ENCODE results near the gene BAD.

The BAD gene

GRCh38 chr11:64296236-64296635 is 11.8 kb upstream of the BAD start:
- DNase-seq (ENCODE audit: low read depth): no peak

- DNase-seq (ENCODE audit: low read depth): no peak
Observed at GRCh38 chr11:64295760-64296159, 11.3 kb upstream of the BAD start.

GRCh38 chr11:64294774-64295173 is 10.3 kb upstream of the BAD start:
- DNase-seq (ENCODE audit: low read depth): no peak

GRCh38 chr11:64292460-64293254 is 8.2 kb upstream of the BAD start:
- DNase-seq (ENCODE audit: low read depth): no peak

- DNase-seq (ENCODE audit: low read depth): no peak
Observed at GRCh38 chr11:64291752-64292459, 7.4 kb upstream of the BAD start.

- DNase-seq (ENCODE audit: low read depth): no peak
Observed at GRCh38 chr11:64291262-64291751, 6.8 kb upstream of the BAD start, which contains the start of gene KCNK4. Gene KCNK4 (plus strand): TSS chr11:64291302. CDS start chr11:64293019, 1,717 bp downstream.

- DNase-seq (ENCODE audit: low read depth): no peak
Observed at GRCh38 chr11:64290352-64291261, 6.1 kb upstream of the BAD start.

GRCh38 chr11:64289002-64289564 is 4.6 kb upstream of the BAD start:
- no peak for DNase-seq (ENCODE audit: low read depth)

- DNase-seq (ENCODE audit: low read depth): no peak
Observed at GRCh38 chr11:64288353-64288750, 3.9 kb upstream of the BAD start.

- DNase-seq (ENCODE audit: low read depth): no peak
Observed at GRCh38 chr11:64287676-64288352, 3.3 kb upstream of the BAD start.

- no peak for DNase-seq (ENCODE audit: low read depth)
Observed at GRCh38 chr11:64286801-64287159, 2.3 kb upstream of the BAD start.

GRCh38 chr11:64285885-64286800 is 1.7 kb upstream of the BAD start:
- DNase-seq (ENCODE audit: low read depth): no peak

GRCh38 chr11:64284962-64285884 is 758 bp upstream of the BAD start, which contains the start of gene GPR137:
Gene GPR137 (plus strand): TSS chr11:64285848. CDS start chr11:64286525, 677 bp downstream.
- DNase-seq (ENCODE audit: low read depth): no peak

- DNase-seq (ENCODE audit: low read depth): no peak
Observed at GRCh38 chr11:64283092-64283491, 1.4 kb downstream of the BAD start.

GRCh38 chr11:64281957-64282770 is 2.3 kb downstream of the BAD start:
- DNase-seq (ENCODE audit: low read depth): no peak

GRCh38 chr11:64278576-64279190 is 5.8 kb downstream of the BAD start:
- no peak for DNase-seq (ENCODE audit: low read depth)

GRCh38 chr11:64276653-64277431 is 7.6 kb downstream of the BAD start:
- no peak for DNase-seq (ENCODE audit: low read depth)
